ENCODE data around the gene CACNA1I.

- TF ChIP-seq CTCF (IDR thresholded peaks at IDR 0.05 in 8 of 11, conservative IDR thresholded peaks at IDR 0.05 in 3 of 11) = no peak
- no peak for TF ChIP-seq POLR2A (IDR thresholded peaks at IDR 0.05)
- TF ChIP-seq POLR2AphosphoS5 (IDR thresholded peaks at IDR 0.05) = no peak
Observed at GRCh38 chr22:39535831-39536449, 34.6 kb upstream of the CACNA1I start.

Measured in spleen (tissue), 7 donors.